A673 (cell line): ENCODE measurements around the gene TJP2.

Experiments
- EZH2 ChIP-seq: fragments of 200-600 bp; sonication (generic); IDR thresholded peaks from 2 replicates; pipeline ENCODE4 v1.6.1; 2017; ENCODE audit warnings: borderline replicate concordance, low read depth, mild to moderate bottlenecking, mixed read lengths, antibody characterized with exemption, low read length; ENCODE audit not compliant: poor library complexity, severe bottlenecking
- TF ChIP-seq, protein P1 (sequence below): fragments of 300-800, 200-600 bp; sonication (generic); conservative IDR thresholded peaks from 2 replicates; pipeline ENCODE4 v1.5.1; 2017; ENCODE audit warnings: low read depth, mild to moderate bottlenecking, antibody characterized with exemption, low read length, moderate library complexity, mixed read lengths

DNA sequence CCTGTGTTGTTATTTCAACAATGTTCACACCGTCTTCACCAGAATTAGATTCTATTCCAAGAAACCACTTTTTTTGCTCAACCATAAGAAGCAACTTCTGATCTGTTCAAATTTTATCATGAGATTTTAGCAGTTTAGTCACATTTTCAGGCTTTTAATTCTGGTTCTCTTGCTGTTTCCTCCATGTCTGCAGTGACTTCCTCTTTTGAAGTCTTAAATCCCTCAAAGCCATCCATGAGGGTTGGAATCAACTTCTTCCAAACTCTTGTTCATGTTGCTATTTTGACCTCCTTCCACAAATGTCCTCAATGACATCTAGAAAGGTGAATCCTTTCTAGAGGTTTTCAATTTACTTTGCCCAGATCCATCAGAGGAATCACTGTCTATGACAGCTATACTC, 125.2 kb downstream of the TJP2 start:
- TF ChIP-seq, protein P1, sequence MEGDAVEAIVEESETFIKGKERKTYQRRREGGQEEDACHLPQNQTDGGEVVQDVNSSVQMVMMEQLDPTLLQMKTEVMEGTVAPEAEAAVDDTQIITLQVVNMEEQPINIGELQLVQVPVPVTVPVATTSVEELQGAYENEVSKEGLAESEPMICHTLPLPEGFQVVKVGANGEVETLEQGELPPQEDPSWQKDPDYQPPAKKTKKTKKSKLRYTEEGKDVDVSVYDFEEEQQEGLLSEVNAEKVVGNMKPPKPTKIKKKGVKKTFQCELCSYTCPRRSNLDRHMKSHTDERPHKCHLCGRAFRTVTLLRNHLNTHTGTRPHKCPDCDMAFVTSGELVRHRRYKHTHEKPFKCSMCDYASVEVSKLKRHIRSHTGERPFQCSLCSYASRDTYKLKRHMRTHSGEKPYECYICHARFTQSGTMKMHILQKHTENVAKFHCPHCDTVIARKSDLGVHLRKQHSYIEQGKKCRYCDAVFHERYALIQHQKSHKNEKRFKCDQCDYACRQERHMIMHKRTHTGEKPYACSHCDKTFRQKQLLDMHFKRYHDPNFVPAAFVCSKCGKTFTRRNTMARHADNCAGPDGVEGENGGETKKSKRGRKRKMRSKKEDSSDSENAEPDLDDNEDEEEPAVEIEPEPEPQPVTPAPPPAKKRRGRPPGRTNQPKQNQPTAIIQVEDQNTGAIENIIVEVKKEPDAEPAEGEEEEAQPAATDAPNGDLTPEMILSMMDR, result no peak
- no peak for TF ChIP-seq EZH2
